Stimulated activated CD8-positive, alpha-beta memory T cell treated with anti-CD3 and anti-CD28 coated beads, Interleukin-12 subunit alpha, Interleukin-12 subunit beta, amount 100 ng/mL, for 4 hours (primary cell): Measurements from ENCODE around the gene RWDD4.

Experiments used
- DNase-seq: peaks from one replicate; pipeline ENCODE4 v3.0.0-alpha.2; 2020; ENCODE audit warnings: low read depth

RWDD4 gene

GRCh38 chr4:183600189-183600685 lies 58.7 kb downstream of the RWDD4 start:
- DNase-seq: no peak

GRCh38 chr4:183599690-183600089 lies 59.3 kb downstream of the RWDD4 start:
- no peak for DNase-seq

GRCh38 chr4:183599284-183599683 lies 59.7 kb downstream of the RWDD4 start:
- DNase-seq: no peak

GRCh38 chr4:183596067-183596757 lies 62.8 kb downstream of the RWDD4 start:
- DNase-seq: no peak

- no peak for DNase-seq
Observed at GRCh38 chr4:183594823-183595222, 64.2 kb downstream of the RWDD4 start.

- no peak for DNase-seq
Observed at GRCh38 chr4:183591301-183591700, 67.7 kb downstream of the RWDD4 start.
